GM18519 (cell line): ENCODE results near the gene EFHC1.

Experiments
- ATAC-seq: cut with Tn5 transposase; IDR thresholded peaks from one replicate; pipeline ENCODE4 v1.9.1; 2021; ENCODE audit warnings: mild to moderate bottlenecking, moderate library complexity; ENCODE audit not compliant: unreplicated experiment, low FRiP score

The EFHC1 gene

DNA sequence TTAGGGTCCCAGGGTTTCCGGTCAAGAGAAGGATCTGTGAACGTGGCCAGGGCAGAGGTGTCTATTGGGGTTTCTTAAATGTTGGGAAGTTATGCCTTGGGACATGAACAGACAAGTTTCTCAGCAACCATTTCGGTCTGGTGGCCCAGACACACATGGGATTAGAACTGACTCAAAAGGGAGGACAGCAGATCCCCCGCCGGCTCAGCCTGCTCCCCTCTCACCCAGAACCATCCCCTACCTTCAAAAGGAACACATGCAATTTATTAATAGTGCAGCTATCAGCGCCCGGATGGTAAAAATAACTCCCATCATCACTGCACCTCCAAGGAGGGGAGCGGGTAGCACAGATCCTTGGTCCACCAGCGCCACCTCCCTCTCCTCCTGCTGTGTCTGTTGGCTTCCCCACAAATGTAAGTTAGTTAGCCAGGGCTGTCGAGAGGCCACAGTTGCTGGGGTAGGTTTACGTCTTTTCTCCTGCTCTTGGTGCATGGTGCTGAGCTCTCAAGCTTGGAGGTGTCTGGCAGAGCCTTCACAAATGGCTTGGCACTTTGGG lies 79.6 kb downstream of the EFHC1 start:
- no peak for ATAC-seq

DNA sequence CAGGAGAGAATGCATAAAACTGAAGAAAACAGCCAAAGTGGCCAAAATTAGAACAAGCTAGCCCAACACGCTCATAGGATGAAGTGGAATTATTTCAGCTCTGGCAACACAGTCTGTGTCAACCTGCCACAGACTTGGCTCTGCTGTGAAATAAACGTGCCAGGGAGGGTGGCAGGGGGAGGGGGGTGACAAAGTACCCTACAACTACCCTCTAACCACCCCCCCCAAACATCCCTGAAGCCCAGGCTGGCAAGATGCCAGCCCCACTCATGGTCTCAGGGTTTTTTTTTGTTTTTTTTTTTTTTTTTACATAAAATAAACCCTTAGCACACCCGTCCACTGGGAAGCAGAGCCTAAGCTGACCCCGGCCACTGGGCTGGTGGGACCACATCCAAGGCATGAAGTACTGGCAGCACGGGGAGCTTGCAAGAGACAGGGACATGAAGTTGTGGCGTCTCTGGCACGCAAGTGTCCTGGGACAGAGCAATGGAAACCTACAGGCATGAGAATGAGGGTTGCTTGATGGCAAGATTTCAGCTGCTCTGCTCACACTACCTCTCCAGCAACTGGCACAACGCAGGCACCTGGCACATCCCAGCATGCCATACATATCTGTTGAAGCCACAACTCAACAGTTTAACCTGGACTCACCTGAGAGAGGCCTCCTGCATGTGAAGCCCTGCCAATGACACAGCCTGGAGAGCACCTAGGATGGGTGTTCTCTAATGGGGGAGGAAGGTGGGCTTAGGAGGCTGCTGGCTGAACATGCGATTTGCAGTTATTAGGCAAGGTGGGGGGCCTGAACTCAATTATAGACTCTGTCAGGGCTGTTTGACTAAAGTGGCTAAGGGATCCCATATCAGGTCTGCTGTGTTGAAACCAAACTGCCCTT lies 80.3 kb downstream of the EFHC1 start:
- no peak for ATAC-seq

DNA sequence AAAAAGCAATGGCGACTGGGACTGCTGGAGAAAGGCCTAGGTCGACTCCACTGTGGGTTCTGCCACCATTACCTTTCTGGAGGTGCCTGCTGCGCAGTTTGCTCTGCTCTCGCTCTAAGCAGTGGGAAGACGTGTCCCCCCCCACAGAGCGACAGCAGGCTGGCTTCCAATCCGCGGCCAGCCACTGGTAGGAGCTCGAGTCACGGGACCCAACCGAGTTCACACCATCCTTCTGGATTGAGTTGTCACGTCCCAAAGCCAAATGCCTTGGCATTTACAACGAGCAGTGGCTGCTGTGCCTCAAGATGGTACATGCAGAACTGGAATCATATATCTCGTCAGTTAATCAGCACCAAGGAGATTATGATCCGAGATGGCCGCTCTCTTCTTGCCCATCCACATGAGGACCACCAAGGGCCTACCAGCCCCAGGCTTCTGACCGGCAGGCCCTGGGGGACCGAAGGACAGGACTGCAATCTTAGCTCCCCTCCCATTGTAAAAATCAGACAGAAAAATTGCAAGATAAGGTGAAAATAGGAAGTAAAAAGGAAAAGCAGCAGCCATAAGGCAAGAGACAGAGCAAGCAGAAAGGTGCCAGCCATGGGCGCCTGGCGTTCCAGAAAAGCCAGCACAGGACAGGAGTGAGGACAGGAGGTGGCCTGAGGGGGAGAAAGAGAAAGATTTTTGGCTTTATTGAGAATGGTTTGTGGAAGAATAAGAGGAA lies 82.3 kb downstream of the EFHC1 start:
- no peak for ATAC-seq

DNA sequence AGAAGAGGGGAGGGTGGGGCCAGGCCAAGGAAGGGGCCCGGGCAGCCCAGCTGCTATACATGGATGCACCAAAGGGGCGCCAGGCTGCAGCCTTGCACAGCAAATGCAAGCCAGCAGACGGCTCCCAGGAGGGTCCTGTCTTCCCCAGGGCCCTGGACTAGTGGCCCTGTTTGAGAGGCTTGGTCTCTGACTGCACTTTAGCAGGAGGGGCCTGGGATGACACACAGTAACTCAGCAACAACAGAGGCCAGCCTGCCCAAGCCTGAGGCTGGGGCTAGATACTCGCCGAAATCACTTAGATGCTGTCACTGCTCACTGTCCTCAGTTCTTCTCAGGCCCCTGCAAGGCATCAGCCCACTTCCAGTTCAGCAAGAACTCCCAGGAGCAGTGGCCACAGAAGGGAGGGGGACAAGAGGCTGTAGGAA lies 83.2 kb downstream of the EFHC1 start:
- no peak for ATAC-seq

DNA sequence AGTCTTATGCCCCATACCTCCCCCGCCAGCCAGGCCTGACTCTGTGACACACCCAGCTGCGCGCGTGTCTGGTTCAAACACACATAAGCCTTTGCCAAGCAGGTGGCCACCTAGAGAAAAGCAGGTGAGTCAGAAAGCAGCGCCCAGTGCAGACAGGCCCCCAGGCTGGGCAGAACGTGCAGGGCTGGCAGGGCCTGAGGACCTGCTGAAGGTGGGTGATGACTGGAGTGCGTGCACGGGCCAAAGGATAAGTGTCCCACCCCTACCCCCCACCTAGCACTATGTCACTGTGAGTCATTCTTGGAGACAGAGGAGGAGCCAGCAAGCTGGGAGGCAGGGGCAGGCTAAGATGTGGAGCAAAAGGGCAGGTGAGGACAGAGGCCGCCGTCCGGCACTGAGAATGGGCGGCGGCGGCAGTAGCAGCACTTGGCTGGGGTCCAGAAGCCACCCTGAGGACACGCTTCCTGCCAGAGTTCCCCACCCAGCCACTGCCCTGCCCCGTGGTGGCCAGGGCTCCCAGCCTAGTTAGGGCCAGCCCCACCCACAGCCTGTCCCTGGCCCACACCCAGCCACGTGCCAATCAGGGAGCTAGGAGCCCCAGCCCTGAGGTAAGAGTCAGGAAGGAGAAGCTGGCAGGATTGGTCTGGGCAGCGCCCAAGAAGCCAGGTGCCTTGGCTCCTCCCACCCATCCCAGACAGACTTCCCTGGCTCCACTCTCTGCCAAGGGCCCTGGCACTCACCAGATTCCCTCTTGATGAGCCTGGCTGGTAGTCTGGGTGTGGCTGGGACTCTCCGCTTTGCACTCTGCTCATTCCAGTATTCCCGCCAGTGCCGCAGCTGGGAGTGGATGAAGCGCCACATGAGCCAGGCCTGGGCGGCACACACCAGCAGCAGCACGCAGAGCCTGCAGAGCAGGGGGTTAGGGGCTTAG lies 84.0 kb downstream of the EFHC1 start:
- no peak for ATAC-seq

DNA sequence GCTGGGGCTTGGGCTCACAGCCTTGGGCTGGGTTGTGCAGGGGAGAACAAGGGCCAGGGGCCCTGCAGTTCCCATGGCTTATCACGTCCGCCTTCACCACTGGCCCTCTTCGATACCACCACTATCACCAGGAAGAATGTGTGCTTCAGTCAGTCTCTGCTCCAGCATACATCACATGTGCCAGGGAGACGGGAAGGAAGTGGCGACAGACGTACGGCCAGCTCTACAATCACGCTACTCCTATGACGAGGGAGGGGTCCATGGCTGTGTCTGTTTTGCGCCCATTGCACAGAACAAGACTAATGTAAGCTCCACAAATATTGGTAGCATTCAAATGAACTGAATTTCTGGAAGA lies 84.6 kb downstream of the EFHC1 start:
- no peak for ATAC-seq

DNA sequence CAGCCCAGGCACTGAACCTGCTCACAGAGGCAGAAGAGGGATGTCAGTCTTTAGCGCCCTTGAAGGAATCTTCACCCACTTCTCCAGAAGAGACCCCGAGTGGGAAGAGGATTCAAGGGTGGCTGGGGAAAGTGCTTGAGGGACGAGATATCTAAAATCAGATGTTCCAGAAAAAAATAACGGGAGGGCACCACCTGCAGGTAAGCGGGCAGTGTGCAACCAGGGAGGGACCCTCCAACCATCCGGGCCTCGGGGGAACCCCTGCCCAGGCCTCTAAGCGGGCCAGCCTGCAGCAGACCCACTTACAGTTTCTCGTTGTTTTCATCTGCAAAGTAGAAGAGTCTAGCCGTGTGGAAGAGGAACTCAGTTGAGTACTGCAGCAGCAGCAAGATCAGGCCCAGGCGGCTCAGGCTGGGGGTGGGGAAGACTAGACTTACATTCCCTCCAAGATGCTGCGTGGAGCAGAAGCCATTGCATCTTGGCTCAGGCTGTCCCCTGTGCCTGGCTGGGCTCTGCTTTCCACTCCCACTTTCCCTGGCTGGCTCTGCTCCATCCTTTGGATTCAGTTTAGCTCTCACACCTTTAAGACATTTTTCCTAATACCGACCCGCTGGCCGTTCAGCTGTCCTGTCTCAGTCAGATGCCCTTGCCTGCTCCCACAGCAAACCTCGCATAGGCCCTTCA lies 85.7 kb downstream of the EFHC1 start:
- no peak for ATAC-seq

DNA sequence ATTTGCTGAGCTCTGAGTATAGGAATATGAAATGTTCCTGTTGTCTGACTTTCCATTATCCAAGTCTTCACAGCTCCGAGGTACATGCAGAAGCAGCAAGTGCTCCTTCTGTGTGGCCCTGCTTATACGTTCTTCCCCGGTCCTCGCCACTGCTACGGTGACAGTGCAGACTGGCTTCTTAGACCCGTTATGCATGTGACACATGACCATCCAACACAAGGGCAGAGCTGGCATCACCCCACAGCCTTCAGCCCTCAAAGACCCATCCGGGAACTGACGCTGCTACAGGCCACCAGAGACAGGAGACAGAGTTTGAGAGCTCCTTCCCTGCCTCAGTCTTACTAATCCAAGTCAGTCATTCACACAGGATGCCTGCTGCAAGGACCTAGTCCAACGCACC lies 86.3 kb downstream of the EFHC1 start:
- ATAC-seq = no peak

DNA sequence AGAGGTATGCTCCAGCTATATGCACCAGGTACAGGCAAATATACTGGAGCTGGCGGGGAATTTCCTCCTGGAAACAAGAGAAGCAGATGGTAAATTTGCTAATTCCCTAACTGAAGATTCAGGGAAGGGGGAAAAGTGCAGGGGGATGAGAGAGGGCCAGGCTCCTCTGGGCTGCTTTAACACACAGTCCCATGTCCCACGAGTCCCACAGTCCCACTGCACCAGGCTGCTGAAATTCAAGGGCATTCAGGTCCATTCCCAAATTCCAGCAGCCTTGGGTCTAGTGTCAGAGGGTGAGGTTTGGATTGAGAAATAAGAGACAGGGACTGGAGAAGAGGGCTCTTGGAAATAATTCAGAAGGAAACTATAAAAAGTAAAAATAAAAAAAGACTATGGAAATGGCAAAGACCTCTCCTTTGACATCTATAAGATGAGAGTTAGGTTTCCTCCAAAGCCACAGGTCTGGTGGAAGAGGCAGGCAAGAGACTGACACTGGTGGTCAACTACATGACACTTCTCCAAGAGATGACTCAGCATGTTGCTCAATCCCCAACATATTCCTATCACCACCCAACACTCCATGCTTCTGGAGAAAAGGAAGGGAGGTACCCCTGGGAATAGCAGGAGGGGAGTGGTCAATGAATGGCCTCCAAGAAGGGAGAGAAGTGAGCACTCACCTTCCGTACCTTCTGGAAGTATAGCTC lies 87.6 kb downstream of the EFHC1 start:
- no peak for ATAC-seq

DNA sequence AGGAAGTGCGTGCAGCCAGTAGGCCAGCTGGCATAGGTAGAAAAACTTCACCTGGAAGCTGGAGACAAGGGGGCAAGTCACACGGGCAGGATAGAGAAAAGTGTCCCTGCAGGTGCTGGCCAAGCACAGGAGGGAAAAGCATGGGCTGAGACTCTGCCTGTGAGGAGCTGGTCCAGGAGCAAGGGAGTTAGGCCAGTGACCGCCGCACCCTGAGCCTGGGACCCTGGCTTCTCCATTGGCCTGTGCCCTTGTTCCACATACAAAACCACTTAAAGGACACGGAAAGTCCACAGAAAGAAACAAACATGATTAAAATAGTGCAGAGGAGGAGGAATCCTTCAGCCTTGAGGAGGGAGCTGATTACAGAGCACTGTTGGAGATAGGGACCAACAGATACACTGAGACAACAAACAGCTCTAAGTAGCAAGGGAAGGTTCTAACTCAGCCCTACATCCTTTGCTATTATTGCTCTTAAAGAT lies 88.2 kb downstream of the EFHC1 start:
- no peak for ATAC-seq

DNA sequence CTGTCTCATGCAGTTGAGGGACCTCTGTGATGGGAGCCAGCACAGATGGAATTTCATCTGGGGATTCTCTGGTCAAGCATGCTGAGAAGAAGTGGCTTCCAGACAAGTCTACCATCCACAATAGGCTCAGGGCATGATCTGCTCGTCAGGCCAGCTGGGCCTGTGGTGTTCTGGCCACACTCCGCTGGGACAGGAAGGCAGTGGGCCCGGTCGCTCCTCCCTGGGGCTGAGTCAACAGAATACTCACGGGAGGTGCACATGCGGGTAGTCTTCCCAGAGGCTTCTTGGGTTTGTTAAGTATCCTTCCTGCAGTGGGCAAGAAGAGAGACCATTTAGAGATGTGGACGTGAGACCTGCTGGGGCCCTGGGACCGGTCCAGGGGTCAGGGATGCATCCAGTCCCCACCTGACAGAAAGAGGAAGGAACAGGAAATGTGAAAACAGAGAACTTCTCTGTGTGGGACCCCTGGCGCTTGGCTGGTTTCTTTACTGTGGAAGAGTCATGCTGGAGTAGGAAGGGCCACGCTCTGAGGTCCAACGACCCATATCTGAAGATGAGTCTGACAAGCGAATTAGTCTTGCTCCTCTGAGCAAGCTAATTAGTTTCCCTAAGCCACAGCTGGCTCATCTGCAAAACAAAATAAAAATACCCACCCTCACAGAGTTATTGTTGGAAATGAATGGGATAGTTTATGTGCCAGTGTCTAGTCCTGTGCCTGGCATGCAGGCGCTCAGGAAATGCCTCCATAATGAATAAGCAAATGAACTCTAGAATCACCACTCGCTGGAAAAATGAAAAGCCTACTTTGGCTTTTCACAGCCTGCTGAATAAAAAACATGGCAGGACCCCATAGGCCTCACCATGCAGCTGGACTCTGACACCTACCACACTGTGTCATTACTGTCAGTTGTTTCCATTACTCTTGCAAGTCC lies 89.4 kb downstream of the EFHC1 start:
- ATAC-seq = no peak

DNA sequence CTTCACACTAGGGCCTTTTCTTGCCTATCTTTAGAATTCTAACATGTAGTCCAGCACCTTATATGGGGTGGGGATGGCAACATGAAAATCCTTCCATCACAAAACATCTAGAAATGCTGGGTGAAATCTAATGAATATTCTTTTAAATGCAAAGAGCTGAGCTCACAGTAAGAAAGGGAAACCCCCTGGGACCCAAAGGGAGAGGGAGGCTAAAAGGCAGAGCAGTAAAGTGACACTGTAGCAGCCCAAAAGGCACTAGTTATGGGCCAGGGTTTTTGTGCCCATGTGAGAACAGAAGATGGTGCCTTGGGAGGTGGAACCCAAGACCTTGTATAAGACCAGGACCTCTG lies 90.0 kb downstream of the EFHC1 start:
- ATAC-seq = no peak

DNA sequence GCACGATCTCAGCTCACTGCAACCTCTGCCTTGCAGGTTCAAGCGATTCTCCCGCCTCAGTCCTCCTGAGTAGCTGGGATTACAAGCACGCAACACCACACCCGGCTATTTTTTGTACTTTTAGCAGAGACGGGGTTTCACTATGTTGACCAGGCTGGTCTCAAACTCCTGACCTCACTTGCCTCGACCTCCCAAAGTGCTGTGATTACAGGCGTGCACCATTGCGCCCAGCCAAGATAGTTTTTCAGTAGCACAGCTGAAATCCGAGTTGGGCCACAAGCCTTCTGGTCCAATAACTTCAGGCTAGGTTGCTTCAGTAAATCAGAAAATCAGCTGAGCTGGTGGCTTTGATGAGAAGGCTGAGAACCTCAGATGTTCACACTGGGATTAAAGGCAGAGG lies 91.0 kb downstream of the EFHC1 start:
- ATAC-seq = no peak

DNA sequence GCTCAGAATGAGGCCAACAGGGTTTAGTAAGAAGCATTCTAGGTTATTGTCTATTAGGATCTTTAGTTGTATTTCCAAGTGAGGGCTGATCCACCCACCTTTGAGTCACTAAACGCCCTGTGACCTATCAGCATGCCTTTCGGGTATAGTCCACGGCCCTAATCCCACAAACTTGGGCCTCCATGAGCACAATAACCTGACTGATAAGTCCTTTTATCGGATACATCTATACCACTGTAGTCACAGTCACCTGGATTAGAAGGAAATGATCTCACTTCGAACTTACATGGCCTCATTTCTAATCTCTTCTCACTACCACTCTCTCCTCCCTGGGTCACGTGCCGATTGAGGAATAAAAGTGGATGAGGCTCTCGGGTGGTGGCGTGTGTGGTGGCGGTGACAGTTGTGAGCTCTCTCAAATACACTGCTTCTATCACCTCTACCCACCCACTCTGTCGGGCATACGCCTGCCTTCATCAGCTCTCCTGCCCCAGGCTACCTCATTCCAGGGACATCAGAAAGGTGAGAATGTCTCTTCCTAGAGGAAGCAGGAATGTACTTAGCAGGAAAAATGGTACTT lies 91.5 kb downstream of the EFHC1 start:
- no peak for ATAC-seq

DNA sequence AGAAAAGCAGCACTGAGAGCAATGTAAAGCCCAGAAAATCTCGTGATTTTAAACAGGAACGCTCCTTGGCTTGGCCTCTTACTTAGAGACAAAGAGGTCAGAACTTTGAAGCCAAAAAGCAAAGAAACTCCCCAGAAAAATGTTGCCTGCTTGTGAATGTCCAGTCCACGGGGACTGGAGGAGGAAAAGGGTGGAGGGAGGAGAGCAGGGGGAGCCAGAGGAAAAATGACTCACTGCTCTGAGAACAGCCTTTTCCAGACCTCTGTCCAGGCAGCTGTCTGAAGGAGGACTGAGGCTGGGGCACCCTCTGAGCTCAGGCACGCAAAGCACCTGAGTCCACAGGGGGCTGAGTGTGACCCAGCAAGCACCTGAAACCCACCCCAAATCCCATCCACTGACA lies 92.1 kb downstream of the EFHC1 start:
- no peak for ATAC-seq

DNA sequence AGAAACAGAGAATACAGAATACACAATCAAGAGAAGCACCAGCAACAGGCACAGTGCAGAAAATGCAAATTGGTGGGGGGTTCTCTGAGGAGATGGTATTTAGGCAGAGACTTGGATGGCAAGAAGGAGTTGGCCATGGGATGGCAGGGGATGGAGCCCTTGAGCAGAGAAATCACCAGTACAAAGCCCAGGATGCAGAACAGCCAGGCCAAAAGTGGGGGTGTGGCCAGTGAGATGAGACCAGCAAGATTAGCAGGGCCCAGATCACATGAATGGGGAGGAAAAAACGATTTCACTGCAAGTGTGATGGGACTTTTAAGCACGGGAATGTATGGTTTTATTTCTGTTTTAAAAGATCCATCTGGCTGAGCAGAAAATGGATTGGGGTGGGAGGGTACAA lies 93.3 kb downstream of the EFHC1 start:
- ATAC-seq = no peak

DNA sequence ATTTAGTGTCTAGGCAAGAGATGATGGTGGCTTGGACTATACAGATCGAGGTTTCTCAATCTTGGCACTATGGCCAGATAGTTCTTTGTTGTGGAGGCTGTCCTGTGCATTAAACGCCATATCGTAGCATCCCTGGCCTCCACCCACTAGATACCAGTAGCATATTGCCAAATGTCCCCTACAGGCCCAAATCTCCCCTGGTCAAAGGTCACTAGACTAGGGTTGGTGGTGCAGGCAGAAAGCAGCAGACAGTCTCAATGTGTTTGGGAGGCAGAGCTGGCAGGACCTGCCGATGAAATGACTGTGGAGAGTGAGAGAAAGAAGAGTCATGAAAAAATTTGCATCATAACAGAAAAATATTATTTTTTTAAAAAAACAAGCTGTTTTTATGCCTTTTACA lies 93.8 kb downstream of the EFHC1 start:
- ATAC-seq = no peak

DNA sequence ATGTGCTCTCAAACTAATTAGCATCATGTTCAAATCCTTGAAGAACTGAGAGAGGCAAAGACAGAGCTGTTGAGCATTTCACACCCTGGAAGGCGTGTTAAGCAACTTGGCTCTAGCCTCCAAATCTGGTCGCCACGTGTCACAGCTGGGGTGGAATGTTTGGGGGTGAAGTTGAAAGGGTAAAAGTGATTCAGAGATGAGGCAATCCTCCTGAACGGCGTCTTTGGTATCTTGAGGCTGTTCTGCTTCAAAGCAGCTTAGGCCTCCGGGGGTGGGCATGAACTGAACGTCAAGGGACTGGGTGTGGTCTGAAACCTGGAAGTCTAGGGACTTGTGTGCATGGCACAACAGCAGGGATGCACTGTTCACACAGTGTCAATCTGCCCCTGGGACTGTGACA lies 94.4 kb downstream of the EFHC1 start:
- ATAC-seq = no peak
